ENCODE data around the gene RASAL2.

DNA sequence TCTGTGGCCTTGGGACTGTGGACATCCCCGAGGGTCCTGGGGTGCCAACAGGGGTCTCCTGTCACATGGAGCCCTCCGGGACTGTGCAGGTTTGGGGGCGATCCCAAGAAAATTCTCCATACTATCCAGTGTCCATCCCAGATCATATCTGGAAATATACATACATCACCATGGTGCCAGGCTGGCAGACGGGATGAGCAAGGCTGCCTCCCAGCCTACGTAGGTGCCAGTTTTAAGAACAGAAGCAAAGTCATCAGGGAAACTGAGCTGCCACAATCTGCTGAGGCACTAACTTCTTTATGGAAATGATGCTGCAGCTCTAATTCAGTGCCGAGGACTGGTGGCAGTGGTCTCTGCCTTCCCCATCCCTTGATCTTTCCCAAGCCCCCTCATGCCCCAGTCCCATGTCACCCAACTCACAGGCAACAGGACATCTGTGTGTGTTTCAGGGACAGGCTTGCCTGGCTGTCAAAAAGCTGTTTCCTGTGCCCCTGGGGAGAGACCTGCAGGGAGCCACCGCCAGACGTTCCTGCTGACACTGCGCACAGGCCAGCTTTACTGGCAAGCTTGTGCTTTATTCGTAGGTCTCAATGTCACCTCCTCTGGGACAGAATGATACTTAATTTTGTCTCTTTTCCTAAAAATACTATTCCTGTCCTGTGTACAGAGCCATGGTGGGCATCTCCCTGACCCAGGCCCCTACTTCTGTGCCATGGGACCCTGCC is 434.5 kb downstream of the RASAL2 start:
- TF ChIP-seq POLR2AphosphoS5 (IDR thresholded peaks at IDR 0.05; ENCODE audit: low read depth, low read length): no peak
- TF ChIP-seq POLR2A (IDR thresholded peaks at IDR 0.05; ENCODE audit: low read depth, low read length): no peak
- no peak for TF ChIP-seq TAF1 (IDR thresholded peaks at IDR 0.05; ENCODE audit: low read depth, low read length)
- no peak for TF ChIP-seq PAX5 (IDR thresholded peaks at IDR 0.05; ENCODE audit: insufficient read depth, low read length, severe bottlenecking)
- no peak for TF ChIP-seq SPI1 (IDR thresholded peaks at IDR 0.05; ENCODE audit: low read depth, low read length)

Measured in GM12891 (cell line).